Measurements from ENCODE around the gene OLFM2. TPM values are rescaled to one million over a fixed set of nuclear protein-coding genes. Genes with fewer than 3 reads are reported as not detected.

Gene OLFM2
- total RNA-seq, 1 experiment from 2014 or later, result 106 TPM

GRCh38 chr19:9910625-9911024 lies 25.7 kb downstream of the OLFM2 start:
- H3K27me3 ChIP-seq (replicated peaks; ENCODE audit: insufficient read depth, low read depth, low read length, poor library complexity), result no peaks in the 10 kb centered on the region
- intact Hi-C loops (cut with micrococcal nuclease; ENCODE audit: unreplicated experiment), result loop anchor here (5.0 kb wide), 1 partner anchor 63 kb away; no protein-coding TSS in a partner anchor
- H3K4me1 ChIP-seq (ENCODE audit: insufficient read depth, low read length, poor library complexity, severe bottlenecking), result peaks cover 13% of the 10 kb centered on the region
- ChIA-PET POLR2A (ENCODE audit: low non-redundant PET) (no interaction called here), CTCF (no interaction called here)
- H3K4me3 ChIP-seq (ENCODE audit: low read depth, low read length, poor library complexity, severe bottlenecking), result no peak overlapping the region
- H3K27ac ChIP-seq (ENCODE audit: low read depth, low read length, poor library complexity, severe bottlenecking), result no peak overlapping the region
- BruUV-seq (replicated peaks), result no TSS peak
- TF ChIP-seq CTCF (conservative IDR thresholded peaks at IDR 0.05; ENCODE audit: low read depth, low read length), result no peak
- H3K9me3 ChIP-seq (ENCODE audit: low read depth, low read length, poor library complexity, severe bottlenecking), result no peaks in the 10 kb centered on the region
- H3K36me3 ChIP-seq (ENCODE audit: insufficient read depth, low read length, poor library complexity, severe bottlenecking), result no peaks in the 10 kb centered on the region
- no peak for DNase-seq (ENCODE audit: low spot score)

GRCh38 chr19:9909251-9909650 lies 27.1 kb downstream of the OLFM2 start:
- H3K27me3 ChIP-seq (replicated peaks; ENCODE audit: insufficient read depth, low read depth, low read length, poor library complexity), result no peaks in the 10 kb centered on the region
- no peak overlapping the region for H3K4me3 ChIP-seq (ENCODE audit: low read depth, low read length, poor library complexity, severe bottlenecking)
- TF ChIP-seq EZH2 (IDR thresholded peaks at IDR 0.05; ENCODE audit: borderline replicate concordance, low read depth, low read length, poor library complexity, severe bottlenecking) (no peak), CTCF (conservative IDR thresholded peaks at IDR 0.05; ENCODE audit: low read depth, low read length) (no peak)
- no TSS peak for BruUV-seq (replicated peaks)
- DNase-seq (ENCODE audit: low spot score), result no peak
- no peak overlapping the region for H3K27ac ChIP-seq (ENCODE audit: low read depth, low read length, poor library complexity, severe bottlenecking)
- POLR2A ChIA-PET (ENCODE audit: low non-redundant PET), result interaction anchor here (0.6 kb wide), 1 partner anchor 28 kb away, joined by 5 read pairs; no protein-coding TSS in a partner anchor
- H3K4me1 ChIP-seq (ENCODE audit: insufficient read depth, low read length, poor library complexity, severe bottlenecking), result peaks cover 13% of the 10 kb centered on the region
- CTCF ChIA-PET, result no interaction called here
- no peaks in the 10 kb centered on the region for H3K9me3 ChIP-seq (ENCODE audit: low read depth, low read length, poor library complexity, severe bottlenecking)
- no peaks in the 10 kb centered on the region for H3K36me3 ChIP-seq (ENCODE audit: insufficient read depth, low read length, poor library complexity, severe bottlenecking)
- intact Hi-C loops (cut with micrococcal nuclease; ENCODE audit: unreplicated experiment), result no loop called here

GRCh38 chr19:9906475-9907087 lies 29.7 kb downstream of the OLFM2 start:
- no TSS peak for BruUV-seq (replicated peaks)
- no peaks in the 10 kb centered on the region for H3K9me3 ChIP-seq (ENCODE audit: low read depth, low read length, poor library complexity, severe bottlenecking)
- POLR2A ChIA-PET (ENCODE audit: low non-redundant PET), result no interaction called here
- CTCF ChIA-PET, result no interaction called here
- DNase-seq (ENCODE audit: low spot score), result no peak
- no peaks in the 10 kb centered on the region for H3K36me3 ChIP-seq (ENCODE audit: insufficient read depth, low read length, poor library complexity, severe bottlenecking)
- no peak overlapping the region for H3K4me3 ChIP-seq (ENCODE audit: low read depth, low read length, poor library complexity, severe bottlenecking)
- H3K27me3 ChIP-seq (replicated peaks; ENCODE audit: insufficient read depth, low read depth, low read length, poor library complexity), result no peaks in the 10 kb centered on the region
- peak overlapping the region; percentile 4 for H3K27ac ChIP-seq (ENCODE audit: low read depth, low read length, poor library complexity, severe bottlenecking)
- TF ChIP-seq EZH2 (IDR thresholded peaks at IDR 0.05; ENCODE audit: borderline replicate concordance, low read depth, low read length, poor library complexity, severe bottlenecking) (no peak), CTCF (conservative IDR thresholded peaks at IDR 0.05; ENCODE audit: low read depth, low read length) (no peak)
- intact Hi-C loops (cut with micrococcal nuclease; ENCODE audit: unreplicated experiment), result no loop called here
- no peaks in the 10 kb centered on the region for H3K4me1 ChIP-seq (ENCODE audit: insufficient read depth, low read length, poor library complexity, severe bottlenecking)
